HG03342 (cell line): ENCODE results near the gene TBX10.
"Not testable (repeated sequence)": the region's sequence is repeated elsewhere in the genome, so short reads cannot be mapped to it uniquely, and the experiment has no call there.

Experiments
- ATAC-seq: cut with Tn5 transposase; IDR thresholded peaks from one replicate; pipeline ENCODE4 v1.9.1; 2021; ENCODE audit warnings: mild to moderate bottlenecking, moderate library complexity; ENCODE audit not compliant: unreplicated experiment

TBX10 gene

GRCh38 chr11:67632175-67632981, 7.2 kb downstream of the TBX10 start:
- no peak for ATAC-seq

GRCh38 chr11:67631853-67632174, 7.7 kb downstream of the TBX10 start:
- ATAC-seq: no peak

- ATAC-seq: no peak
Measured at GRCh38 chr11:67631411-67631810, 8.2 kb downstream of the TBX10 start.

GRCh38 chr11:67630943-67631331, 8.6 kb downstream of the TBX10 start:
- ATAC-seq: no peak

- peak; percentile 55 for ATAC-seq
Measured at GRCh38 chr11:67630228-67630942, 9.2 kb downstream of the TBX10 start.

- ATAC-seq: peak; percentile 48
Measured at GRCh38 chr11:67629386-67630227, 10.0 kb downstream of the TBX10 start, which contains the start of gene NUDT8. NUDT8 (minus strand) TSS chr11:67629937; CDS start chr11:67629911, 26 bp downstream.

- ATAC-seq: no peak
Measured at GRCh38 chr11:67628710-67629385, 10.7 kb downstream of the TBX10 start.

- ATAC-seq: no peak
Measured at GRCh38 chr11:67627812-67628624, 11.5 kb downstream of the TBX10 start.

- ATAC-seq: no peak
Measured at GRCh38 chr11:67627441-67627811, 12.1 kb downstream of the TBX10 start.

- ATAC-seq: no peak
Measured at GRCh38 chr11:67626970-67627369, 12.6 kb downstream of the TBX10 start.

GRCh38 chr11:67626131-67626833, 13.3 kb downstream of the TBX10 start:
- ATAC-seq: not testable (repeated sequence)

- ATAC-seq: not testable (repeated sequence)
Measured at GRCh38 chr11:67623795-67624194, 15.8 kb downstream of the TBX10 start.

- ATAC-seq: not testable (repeated sequence)
Measured at GRCh38 chr11:67622905-67623304, 16.7 kb downstream of the TBX10 start.

- not testable (repeated sequence) for ATAC-seq
Measured at GRCh38 chr11:67621928-67622327, 17.6 kb downstream of the TBX10 start.

- ATAC-seq: not testable (repeated sequence)
Measured at GRCh38 chr11:67620621-67621020, 18.9 kb downstream of the TBX10 start.

GRCh38 chr11:67619683-67620618, 19.6 kb downstream of the TBX10 start:
- not testable (repeated sequence) for ATAC-seq

- ATAC-seq: not testable (repeated sequence)
Measured at GRCh38 chr11:67618901-67619659, 20.5 kb downstream of the TBX10 start.
